ENCODE measurements around the gene ASB2. TPM values are rescaled to one million over a fixed set of nuclear protein-coding genes. Genes with fewer than 3 reads are reported as not detected.

The ASB2 gene
- total RNA-seq, 1 donor from 2014 or later, result 58.6 TPM

DNA sequence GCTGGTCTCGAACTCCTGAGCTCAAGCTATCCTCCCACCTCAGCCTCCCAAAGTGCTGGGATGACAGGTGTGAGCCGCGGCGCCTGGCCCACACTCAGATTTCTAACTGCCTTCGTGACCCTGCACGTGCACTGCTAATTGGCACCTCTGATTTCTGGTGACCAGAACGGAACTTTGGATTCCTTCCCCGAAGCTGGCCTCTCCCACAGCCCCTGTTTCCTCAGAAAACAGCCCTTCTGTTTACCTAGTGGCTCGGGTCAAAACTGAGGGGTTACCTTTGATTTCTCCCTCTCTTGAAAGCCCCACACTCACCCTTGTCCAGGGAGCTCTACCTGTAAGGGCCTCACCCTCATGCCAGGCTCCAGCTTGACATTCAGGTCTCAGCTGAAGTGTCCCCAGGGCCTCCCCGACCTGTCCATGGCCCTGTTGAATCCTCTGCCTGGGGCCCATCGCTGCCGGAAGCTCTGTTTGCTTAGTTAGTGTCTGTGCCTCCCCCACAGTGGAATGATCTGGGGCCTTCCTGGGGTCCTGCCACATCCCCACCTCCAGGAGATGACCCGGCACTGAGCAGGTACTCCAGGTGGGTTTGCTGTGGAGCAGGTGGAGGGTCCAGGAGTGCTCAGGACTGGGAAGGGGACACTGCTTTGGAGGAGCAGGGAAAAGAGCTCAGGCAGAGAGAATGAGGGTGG is 73.6 kb downstream of the ASB2 start:
- H3K36me3 ChIP-seq, result no peaks in the 10 kb centered on the region
- H3K4me3 ChIP-seq, result no peak overlapping the region
- TF ChIP-seq, protein P1, sequence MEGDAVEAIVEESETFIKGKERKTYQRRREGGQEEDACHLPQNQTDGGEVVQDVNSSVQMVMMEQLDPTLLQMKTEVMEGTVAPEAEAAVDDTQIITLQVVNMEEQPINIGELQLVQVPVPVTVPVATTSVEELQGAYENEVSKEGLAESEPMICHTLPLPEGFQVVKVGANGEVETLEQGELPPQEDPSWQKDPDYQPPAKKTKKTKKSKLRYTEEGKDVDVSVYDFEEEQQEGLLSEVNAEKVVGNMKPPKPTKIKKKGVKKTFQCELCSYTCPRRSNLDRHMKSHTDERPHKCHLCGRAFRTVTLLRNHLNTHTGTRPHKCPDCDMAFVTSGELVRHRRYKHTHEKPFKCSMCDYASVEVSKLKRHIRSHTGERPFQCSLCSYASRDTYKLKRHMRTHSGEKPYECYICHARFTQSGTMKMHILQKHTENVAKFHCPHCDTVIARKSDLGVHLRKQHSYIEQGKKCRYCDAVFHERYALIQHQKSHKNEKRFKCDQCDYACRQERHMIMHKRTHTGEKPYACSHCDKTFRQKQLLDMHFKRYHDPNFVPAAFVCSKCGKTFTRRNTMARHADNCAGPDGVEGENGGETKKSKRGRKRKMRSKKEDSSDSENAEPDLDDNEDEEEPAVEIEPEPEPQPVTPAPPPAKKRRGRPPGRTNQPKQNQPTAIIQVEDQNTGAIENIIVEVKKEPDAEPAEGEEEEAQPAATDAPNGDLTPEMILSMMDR (IDR thresholded peaks at IDR 0.05), result no peak
- no peak overlapping the region for H3K27ac ChIP-seq
- H3K27me3 ChIP-seq, result no peaks in the 10 kb centered on the region
- no peaks in the 10 kb centered on the region for H3K9me3 ChIP-seq
- H3K4me1 ChIP-seq, result no peaks in the 10 kb centered on the region
- DNase-seq (ENCODE audit: low spot score in 2 of 2), result no peak
- intact Hi-C loops (cut with DNase I), result no loop called here

- TF ChIP-seq, protein P1 (IDR thresholded peaks at IDR 0.05), result no peak
- intact Hi-C loops (cut with DNase I), result no loop called here
- H3K36me3 ChIP-seq, result no peaks in the 10 kb centered on the region
Observed at GRCh38 chr14:93901813-93902212, 74.6 kb downstream of the ASB2 start.

GRCh38 chr14:93898731-93899130 is 77.6 kb downstream of the ASB2 start:
- TF ChIP-seq, protein P1 (IDR thresholded peaks at IDR 0.05), result no peak
- DNase-seq (ENCODE audit: low spot score in 2 of 2), result no peak
- intact Hi-C loops (cut with DNase I), result no loop called here

More at GRCh38 chr14:93901813-93902212, 74.6 kb downstream of the ASB2 start:
- no peak for DNase-seq (ENCODE audit: low spot score in 2 of 2)
- Histone ChIP-seq H3K4me1 (no peaks in the 10 kb centered on the region), H3K4me3 (no peak overlapping the region), H3K9me3 (no peaks in the 10 kb centered on the region), H3K27me3 (no peaks in the 10 kb centered on the region), H3K27ac (no peak overlapping the region)

DNA sequence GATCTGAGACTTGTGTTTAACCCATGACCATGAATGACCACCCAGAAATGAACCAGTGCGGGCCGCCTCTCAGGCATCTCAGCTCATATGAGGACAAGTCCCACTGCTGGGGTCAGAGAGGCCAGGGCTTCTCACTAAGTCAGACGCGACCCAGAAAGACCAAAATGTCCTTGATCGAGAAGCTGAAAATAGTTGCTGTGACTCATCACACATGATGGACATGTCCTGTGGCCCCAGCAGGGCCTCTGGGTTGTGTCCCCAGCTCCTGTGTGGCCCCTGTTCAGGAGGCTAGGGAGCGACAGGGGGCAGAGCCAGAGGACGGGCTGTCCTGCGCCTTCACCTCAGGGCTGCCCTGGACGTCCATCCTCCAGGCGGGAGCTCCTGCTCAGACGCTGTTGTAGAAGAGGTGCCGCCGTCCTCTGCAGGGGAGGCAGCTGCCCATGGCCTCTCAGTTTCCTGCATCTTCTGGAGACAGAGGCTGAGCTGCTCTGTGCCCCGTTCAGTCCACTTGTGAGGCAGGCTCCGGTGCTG is 78.2 kb downstream of the ASB2 start:
- Histone ChIP-seq H3K27me3 (no peaks in the 10 kb centered on the region), H3K36me3 (no peaks in the 10 kb centered on the region), H3K4me3 (no peak overlapping the region), H3K9me3 (no peaks in the 10 kb centered on the region), H3K27ac (no peak overlapping the region), H3K4me1 (peaks cover 0 to 5% of the 10 kb centered on the region in 2 donors)
- DNase-seq (ENCODE audit: low spot score in 2 of 2), result no peak
- TF ChIP-seq, protein P1 (IDR thresholded peaks at IDR 0.05), result no peak
- intact Hi-C loops (cut with DNase I), result no loop called here

More at GRCh38 chr14:93898731-93899130, 77.6 kb downstream of the ASB2 start:
- Histone ChIP-seq H3K4me3 (no peak overlapping the region), H3K27ac (no peak overlapping the region), H3K36me3 (no peaks in the 10 kb centered on the region), H3K9me3 (no peaks in the 10 kb centered on the region), H3K27me3 (no peaks in the 10 kb centered on the region), H3K4me1 (no peaks in the 10 kb centered on the region)

- H3K4me1 ChIP-seq, result peaks cover 0 to 8% of the 10 kb centered on the region in 2 donors
- DNase-seq (ENCODE audit: low spot score in 2 of 2), result no peak
- no peaks in the 10 kb centered on the region for H3K36me3 ChIP-seq
- no peak overlapping the region for H3K4me3 ChIP-seq
- H3K9me3 ChIP-seq, result no peaks in the 10 kb centered on the region
- TF ChIP-seq, protein P1 (IDR thresholded peaks at IDR 0.05), result no peak
- no peak overlapping the region for H3K27ac ChIP-seq
- intact Hi-C loops (cut with DNase I), result no loop called here
- no peaks in the 10 kb centered on the region for H3K27me3 ChIP-seq
Observed at GRCh38 chr14:93897476-93897845, 78.9 kb downstream of the ASB2 start.

Measured in ascending aorta (tissue), 2 donors.